HUES64 (cell line): ENCODE data around the gene PPEF1. TPM values are rescaled to one million over a fixed set of nuclear protein-coding genes. Genes with fewer than 3 reads are reported as not detected.
A peak's percentile ranks its signal among the peaks of the same experiment; 100 is the strongest.

Experiments used
- H3K27ac ChIP-seq: 2 replicates; pipeline ENCODE4 v1.7.0; 2013; ENCODE audit warnings: low read depth, low read length, inconsistent platforms
- H3K27me3 ChIP-seq: 2 replicates; pipeline ENCODE4 v1.6.1; 2013; ENCODE audit warnings: mild to moderate bottlenecking, low read length; ENCODE audit not compliant: insufficient read depth
- H3K36me3 ChIP-seq: 2 replicates; pipeline ENCODE4 v1.6.1; 2013; ENCODE audit warnings: mild to moderate bottlenecking, low read length; ENCODE audit not compliant: insufficient read depth
- H3K4me1 ChIP-seq: 2 replicates; pipeline ENCODE4 v1.6.1; 2013; ENCODE audit warnings: mild to moderate bottlenecking, low read length, moderate library complexity; ENCODE audit not compliant: insufficient read depth
- H3K4me3 ChIP-seq: 2 replicates; pipeline ENCODE4 v1.5.1; 2013; ENCODE audit warnings: mild to moderate bottlenecking, low read length, moderate library complexity
- H3K9ac ChIP-seq: 2 replicates; pipeline ENCODE4 v1.6.1; 2013; ENCODE audit warnings: mild to moderate bottlenecking, low read depth, low read length
- H3K9me3 ChIP-seq: 2 replicates; pipeline ENCODE4 v1.6.1; 2013; ENCODE audit warnings: low read depth, low read length; ENCODE audit not compliant: insufficient read depth
- WGBS: fragments of 150-250, 120-280 bp; methylation state at CpG from one replicate; pipeline ENCODE4 v1.1.7; 2013; ENCODE audit warnings: missing lambda C conversion rate; 5-methylcytosine and 5-hydroxymethylcytosine counted together
- polyA plus RNA-seq, 2 experiments: library from polyadenylated mRNA; stranded (reverse); fragments of 50-300 nt; gene quantifications; one replicate each; pipeline ENCODE4 v1.2.3, GENCODE V29; 2013

PPEF1 gene, protein sequence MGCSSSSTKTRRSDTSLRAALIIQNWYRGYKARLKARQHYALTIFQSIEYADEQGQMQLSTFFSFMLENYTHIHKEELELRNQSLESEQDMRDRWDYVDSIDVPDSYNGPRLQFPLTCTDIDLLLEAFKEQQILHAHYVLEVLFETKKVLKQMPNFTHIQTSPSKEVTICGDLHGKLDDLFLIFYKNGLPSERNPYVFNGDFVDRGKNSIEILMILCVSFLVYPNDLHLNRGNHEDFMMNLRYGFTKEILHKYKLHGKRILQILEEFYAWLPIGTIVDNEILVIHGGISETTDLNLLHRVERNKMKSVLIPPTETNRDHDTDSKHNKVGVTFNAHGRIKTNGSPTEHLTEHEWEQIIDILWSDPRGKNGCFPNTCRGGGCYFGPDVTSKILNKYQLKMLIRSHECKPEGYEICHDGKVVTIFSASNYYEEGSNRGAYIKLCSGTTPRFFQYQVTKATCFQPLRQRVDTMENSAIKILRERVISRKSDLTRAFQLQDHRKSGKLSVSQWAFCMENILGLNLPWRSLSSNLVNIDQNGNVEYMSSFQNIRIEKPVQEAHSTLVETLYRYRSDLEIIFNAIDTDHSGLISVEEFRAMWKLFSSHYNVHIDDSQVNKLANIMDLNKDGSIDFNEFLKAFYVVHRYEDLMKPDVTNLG
- polyA plus RNA-seq (2013, experiment 1 of 2): not detected
- polyA plus RNA-seq (2013, experiment 2 of 2): not detected

DNA sequence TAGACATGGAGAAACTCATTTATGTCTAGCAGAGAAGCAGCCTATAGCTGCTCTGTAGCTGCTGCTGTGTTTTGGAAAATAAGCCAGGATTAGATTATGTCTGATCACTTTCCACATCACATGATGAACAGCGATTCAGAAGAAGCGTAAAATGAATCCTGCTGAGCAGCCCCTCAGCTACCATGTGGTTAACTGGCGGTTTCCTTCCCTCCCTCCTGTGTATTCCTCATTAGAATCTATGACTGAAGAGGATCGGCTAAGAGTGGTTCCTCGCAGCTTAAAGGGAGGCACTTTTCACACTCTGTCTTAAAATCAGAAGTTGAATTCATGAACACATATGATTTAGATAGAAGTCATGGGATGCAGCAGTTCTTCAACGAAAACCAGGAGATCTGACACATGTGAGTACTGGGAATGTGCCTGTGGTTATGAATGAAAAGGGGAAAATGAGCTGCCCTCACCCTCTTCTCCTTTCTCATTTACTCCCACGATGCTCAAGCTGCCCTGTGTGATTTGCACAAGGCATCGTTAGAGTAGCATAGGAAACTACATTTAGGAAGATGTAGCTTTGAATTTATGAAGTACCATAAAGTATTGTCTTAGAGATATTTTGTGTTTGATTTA is at the start of gene PPEF1:
Gene PPEF1 (plus strand): TSS at position 220 of the 624 bp plus-strand sequence. CDS start 136 bp downstream, at position 356.
- Histone ChIP-seq H3K27me3 (no peaks in the 10 kb centered on the region), H3K36me3 (no peaks in the 10 kb centered on the region)

DNA sequence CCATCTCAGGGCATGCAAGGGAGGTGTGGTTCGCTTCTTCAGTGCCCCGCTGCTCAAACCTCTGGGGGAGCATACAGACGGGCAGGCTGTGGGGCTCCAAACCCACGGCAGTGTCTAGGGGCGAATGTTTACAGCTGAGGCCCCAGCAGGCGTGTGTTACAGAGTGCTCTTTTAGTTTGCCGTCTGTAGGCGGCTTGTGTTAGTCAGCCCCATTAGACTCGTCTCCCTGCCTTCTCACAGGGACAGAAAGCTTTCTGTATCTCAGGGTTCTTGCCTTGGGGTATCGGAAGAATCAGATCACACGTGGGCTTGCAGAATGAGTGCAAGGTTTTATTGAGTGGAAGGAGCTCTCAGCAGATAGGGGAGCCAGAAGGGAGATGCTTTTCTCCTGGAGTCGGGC is 46.2 kb upstream of the PPEF1 start:
- Histone ChIP-seq H3K9ac (no peak overlapping the region), H3K27me3 (no peaks in the 10 kb centered on the region), H3K27ac (no peak overlapping the region), H3K36me3 (no peaks in the 10 kb centered on the region), H3K9me3 (no peaks in the 10 kb centered on the region), H3K4me1 (no peaks in the 10 kb centered on the region), H3K4me3 (no peak overlapping the region)
- WGBS: 87% methylated on average over 12 of the region's 12 CpGs

More for the DNA sequence above, at the start of gene PPEF1:
- Histone ChIP-seq H3K27ac (no peak within 1 kb of the TSS), H3K4me3 (no peak within 1 kb of the TSS), H3K9me3 (no peaks in the 10 kb centered on the region), H3K9ac (no peak within 1 kb of the TSS), H3K4me1 (peaks cover 5% of the 10 kb centered on the region; the same call in 1 of the 2 replicates)
- 100% methylated on average over 4 of the region's 8 CpGs for WGBS

DNA sequence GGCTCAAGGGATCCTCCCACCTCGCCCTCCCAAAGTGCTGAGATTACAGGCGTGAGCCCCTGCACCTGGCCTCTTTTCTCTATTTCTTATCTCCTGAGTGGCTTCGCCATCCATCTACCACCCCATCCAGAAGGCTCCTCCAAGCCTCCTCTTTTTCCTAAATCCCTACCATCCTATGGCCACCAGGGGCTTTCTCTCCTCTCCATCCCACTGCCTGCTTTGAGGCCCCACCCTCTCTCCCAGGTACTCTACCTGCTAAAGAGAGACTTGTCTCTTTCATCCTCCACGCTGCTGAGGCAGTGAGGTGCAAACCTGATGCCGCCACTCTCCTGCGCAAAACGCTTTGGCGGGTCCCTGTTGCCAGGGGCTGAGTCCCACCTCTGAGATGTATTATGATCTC is 42.5 kb upstream of the PPEF1 start:
- Histone ChIP-seq H3K4me3 (no peak overlapping the region), H3K9me3 (no peaks in the 10 kb centered on the region), H3K27me3 (no peaks in the 10 kb centered on the region), H3K27ac (no peak overlapping the region), H3K9ac (no peak overlapping the region), H3K4me1 (no peaks in the 10 kb centered on the region; the same call in 1 of the 2 replicates), H3K36me3 (no peaks in the 10 kb centered on the region)
- WGBS: 88% methylated on average over 8 of the region's 8 CpGs

DNA sequence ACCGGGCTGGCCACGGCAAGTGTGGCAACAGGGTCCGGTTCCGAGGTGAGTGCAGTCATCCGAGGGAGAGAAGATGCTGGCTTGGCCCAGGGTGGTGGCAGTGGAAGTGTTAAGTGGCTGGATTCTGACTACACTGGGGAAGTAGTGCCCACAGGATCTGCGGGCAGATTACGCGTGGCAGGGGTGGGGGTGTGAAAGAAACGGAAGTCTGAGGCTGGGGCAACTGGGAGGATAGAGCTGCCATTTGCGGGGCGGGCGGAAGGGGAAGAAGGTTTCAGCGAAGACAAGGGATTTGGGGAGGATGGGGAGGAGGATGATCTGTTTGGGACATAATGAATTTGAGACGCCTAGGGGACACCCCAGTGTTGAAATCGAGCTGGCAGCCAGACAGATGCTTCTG is 40.8 kb upstream of the PPEF1 start:
- H3K36me3 ChIP-seq: no peaks in the 10 kb centered on the region
- H3K9ac ChIP-seq: no peak overlapping the region
- 96% methylated on average over 15 of the region's 15 CpGs for WGBS
- no peaks in the 10 kb centered on the region; the same call in 1 of the 2 replicates for H3K4me1 ChIP-seq
- H3K4me3 ChIP-seq: no peak overlapping the region
- H3K27me3 ChIP-seq: no peaks in the 10 kb centered on the region
- no peak overlapping the region for H3K27ac ChIP-seq
- no peaks in the 10 kb centered on the region for H3K9me3 ChIP-seq

DNA sequence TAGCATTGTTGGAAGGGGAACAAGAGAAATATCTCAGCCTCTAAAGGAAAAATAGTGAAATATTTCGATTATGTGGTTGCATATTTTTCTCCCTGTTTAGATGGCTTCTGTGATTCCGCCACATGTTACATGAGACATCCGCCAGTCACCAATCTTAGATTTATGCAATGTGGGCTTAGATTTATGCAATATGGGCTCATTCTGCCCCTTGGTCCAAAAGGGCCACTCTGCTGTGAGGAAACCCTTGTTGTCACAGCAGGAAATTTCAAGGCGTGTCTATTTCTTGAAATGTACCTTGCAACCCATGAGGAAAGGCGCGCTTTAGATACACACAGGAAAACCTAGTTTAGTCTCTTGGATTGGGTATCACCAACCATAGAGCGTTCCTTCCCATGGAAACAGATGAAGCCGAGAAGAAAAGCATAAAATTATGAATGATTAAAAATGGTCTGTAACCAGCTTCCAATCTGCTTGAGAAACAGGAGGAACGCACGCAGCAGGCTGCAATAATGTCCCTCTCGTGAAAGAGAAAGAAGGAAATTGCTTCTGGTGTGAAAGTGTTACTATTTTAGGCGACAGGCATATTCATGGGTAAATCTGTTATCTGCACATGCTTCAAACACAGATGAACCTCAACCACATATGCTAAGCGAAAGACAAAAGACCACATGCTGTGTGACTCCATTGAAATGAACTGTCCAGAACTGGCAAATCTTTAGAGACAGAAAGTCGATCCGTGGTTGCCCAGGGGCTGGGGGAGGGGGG is 39.2 kb upstream of the PPEF1 start:
- Histone ChIP-seq H3K27me3 (no peaks in the 10 kb centered on the region), H3K27ac (no peak overlapping the region), H3K9me3 (no peaks in the 10 kb centered on the region), H3K4me1 (no peaks in the 10 kb centered on the region; the same call in 1 of the 2 replicates), H3K9ac (no peak overlapping the region), H3K4me3 (no peak overlapping the region), H3K36me3 (no peaks in the 10 kb centered on the region)
- WGBS: 81% methylated on average over 14 of the region's 15 CpGs

DNA sequence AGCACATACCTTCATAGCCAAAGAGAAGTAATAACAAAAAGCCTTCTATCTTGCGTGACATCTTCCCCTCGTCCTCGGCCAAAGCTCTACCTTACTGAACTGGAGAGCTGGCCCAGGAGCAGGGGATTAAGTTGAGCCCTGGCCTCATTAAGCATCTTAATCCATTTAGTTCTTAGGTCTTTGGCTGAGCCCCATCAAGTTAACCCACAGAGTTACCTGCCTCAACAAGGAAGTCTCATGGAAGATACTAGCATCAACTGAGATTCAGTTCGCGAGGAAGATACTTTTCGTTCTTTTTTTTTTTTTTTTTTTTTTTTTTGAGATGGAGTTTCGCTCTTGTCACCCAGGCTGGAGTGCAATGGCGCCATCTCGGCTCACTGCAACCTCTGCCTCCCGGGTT is 35.4 kb upstream of the PPEF1 start, which contains the start of gene RS1:
Gene RS1 (minus strand): TSS at position 101 of the 400 bp plus-strand sequence. CDS start 40 bp downstream, at position 61.
- Histone ChIP-seq H3K27ac (no peak within 1 kb of the TSS), H3K27me3 (no peaks in the 10 kb centered on the region)
- 83% methylated on average over 7 of the region's 10 CpGs for WGBS

DNA sequence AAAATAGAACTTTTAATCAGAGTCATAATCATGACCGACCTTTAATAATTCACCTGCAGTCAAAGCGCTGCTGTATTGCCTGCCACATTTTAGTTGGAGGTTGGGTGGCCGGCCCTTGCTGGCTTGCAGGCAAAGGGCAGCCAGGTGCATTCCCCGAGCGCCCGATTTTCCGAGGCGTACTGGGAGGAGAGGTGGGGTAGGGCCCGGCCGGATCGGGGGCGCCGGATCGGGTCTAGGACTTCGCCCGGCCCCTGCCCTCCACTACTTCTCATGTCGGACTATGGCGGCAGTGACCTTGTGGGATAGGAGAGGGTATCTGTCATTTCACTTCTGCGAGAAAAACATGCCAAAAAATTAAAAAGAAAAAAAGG is 33.0 kb upstream of the PPEF1 start:
- Histone ChIP-seq H3K9ac (peak overlapping the region; percentile 61), H3K36me3 (no peaks in the 10 kb centered on the region), H3K27ac (no peak overlapping the region), H3K4me3 (peak overlapping the region; percentile 80), H3K4me1 (no peaks in the 10 kb centered on the region), H3K9me3 (no peaks in the 10 kb centered on the region), H3K27me3 (no peaks in the 10 kb centered on the region)
- WGBS: 11% methylated on average over 7 of the region's 19 CpGs

More for the DNA sequence above, 35.4 kb upstream of the PPEF1 start, which contains the start of gene RS1:
- Histone ChIP-seq H3K9me3 (no peaks in the 10 kb centered on the region), H3K9ac (no peak within 1 kb of the TSS), H3K4me3 (no peak within 1 kb of the TSS), H3K36me3 (no peaks in the 10 kb centered on the region), H3K4me1 (no peaks in the 10 kb centered on the region; the same call in 1 of the 2 replicates)

DNA sequence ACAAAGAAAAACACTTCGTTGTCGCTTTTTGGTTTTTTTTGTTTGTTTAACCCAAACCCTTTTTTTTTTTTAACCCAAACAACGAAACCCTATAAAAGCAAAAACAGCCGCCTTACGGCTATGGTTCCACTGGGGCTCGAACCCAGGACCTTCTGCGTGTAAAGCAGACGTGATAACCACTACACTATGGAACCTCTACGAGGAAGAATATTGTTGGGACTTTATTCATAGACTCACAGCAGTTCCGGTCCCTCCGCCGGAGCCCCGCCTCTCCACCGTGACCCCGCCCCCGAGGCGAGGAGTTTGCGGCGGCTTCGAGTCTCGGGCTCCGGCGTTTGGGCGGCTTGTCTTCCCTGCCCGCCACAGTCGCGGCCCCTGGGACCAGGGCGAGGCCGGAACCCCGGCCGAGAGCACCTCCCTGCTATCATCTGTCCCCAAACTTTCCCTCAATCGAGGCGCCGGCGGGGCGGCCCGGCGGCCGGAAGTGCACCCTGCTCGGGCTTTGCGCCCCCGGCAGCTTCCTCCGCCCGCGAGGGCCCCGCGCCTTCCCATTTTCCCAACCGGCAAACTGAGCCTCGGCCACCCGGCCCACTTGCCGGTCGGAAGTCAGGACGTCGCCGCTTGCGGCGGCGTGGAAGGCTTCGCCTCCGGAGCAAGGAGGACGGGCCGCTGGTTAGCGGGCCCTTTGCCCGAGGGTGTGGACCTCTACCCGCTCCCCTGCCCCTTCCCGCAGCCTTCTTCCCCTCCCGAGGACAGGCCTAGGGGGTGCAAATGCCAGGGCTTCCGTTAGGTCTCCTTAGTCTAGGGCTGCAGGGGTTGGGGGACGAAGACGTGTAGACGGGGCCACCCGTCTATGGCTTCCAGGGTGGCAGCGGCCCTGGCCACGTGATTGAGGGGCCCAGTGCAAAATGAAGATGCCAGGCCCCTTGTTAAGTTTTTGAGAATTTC is 32.4 kb upstream of the PPEF1 start:
- Histone ChIP-seq H3K9ac (peak overlapping the region; percentile 81), H3K27me3 (no peaks in the 10 kb centered on the region), H3K4me1 (no peaks in the 10 kb centered on the region), H3K4me3 (peak overlapping the region; percentile 80), H3K9me3 (no peaks in the 10 kb centered on the region), H3K36me3 (no peaks in the 10 kb centered on the region), H3K27ac (no peak overlapping the region)
- WGBS: 5% methylated on average over 71 of the region's 74 CpGs

DNA sequence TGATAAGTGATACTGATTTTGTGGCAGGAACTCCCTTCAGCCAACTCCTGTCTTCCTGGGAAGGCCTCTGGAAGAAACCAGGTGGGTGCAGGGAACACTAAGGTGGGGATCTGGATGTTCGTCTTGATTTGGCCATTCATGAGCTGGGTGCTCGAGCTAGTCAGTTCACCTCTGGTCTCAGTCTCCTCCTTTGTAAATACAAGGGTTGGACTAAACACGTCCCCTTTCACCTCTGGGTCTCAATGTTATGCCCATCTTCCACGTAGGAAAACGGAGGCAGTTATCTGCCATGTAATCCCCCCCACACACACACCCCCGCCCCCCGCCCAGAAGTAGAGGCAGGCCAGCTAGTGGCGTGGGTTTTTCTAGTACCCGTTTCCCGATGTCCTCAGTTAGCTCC is 31.4 kb upstream of the PPEF1 start:
- H3K36me3 ChIP-seq: no peaks in the 10 kb centered on the region
- no peaks in the 10 kb centered on the region for H3K27me3 ChIP-seq
- H3K4me1 ChIP-seq: no peaks in the 10 kb centered on the region
- H3K9me3 ChIP-seq: no peaks in the 10 kb centered on the region
- no peak overlapping the region for H3K4me3 ChIP-seq
- WGBS: 78% methylated on average over 8 of the region's 10 CpGs
- H3K9ac ChIP-seq: no peak overlapping the region
- no peak overlapping the region for H3K27ac ChIP-seq

DNA sequence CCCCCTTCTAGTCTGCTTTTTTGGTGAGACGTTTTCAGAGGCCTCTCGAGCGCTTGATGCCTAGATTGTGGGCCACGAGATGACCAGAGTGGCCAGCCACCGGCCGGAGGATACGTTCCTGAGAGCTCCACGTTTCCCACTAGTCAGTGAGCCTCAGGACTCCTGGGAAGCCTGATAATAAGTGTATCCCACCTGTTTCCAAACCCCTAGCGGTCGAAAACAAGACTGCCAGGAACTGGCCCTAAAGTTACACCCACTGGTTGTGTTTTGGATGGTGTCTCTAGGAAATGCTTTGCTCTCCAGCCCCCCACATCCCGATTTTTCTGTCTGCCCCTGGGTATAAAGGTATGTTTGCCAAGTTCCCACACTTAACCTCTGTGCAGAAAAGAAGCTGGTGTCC is 31.0 kb upstream of the PPEF1 start:
- WGBS: 48% methylated on average over 10 of the region's 11 CpGs
- Histone ChIP-seq H3K4me3 (no peak overlapping the region), H3K4me1 (no peaks in the 10 kb centered on the region), H3K27me3 (no peaks in the 10 kb centered on the region), H3K36me3 (no peaks in the 10 kb centered on the region), H3K9ac (no peak overlapping the region), H3K9me3 (no peaks in the 10 kb centered on the region), H3K27ac (no peak overlapping the region)
